NT2/D1 (cell line): ENCODE results near the gene PHC3.

ENCODE experiments used
- DNase-seq: peaks from one replicate; pipeline ENCODE4 v3.0.0-alpha.2; 2011; ENCODE audit warnings: low read depth, low spot score
- H3K27me3 ChIP-seq: 2 replicates; pipeline ENCODE4 v1.6.0; 2011; ENCODE audit warnings: mild to moderate bottlenecking; ENCODE audit not compliant: insufficient read length, insufficient read depth
- H3K36me3 ChIP-seq: 2 replicates; pipeline ENCODE4 v1.6.1; 2011; ENCODE audit warnings: mild to moderate bottlenecking, low read length, mixed read lengths; ENCODE audit not compliant: insufficient read depth, insufficient read length
- H3K4me1 ChIP-seq: 2 replicates; pipeline ENCODE4 v1.5.1; 2011; ENCODE audit not compliant: insufficient read depth, insufficient read length
- H3K4me3 ChIP-seq: 2 replicates; pipeline ENCODE4 v1.5.1; 2011; ENCODE audit warnings: low read depth; ENCODE audit not compliant: insufficient read length
- H3K9ac ChIP-seq: 2 replicates; pipeline ENCODE4 v1.6.0; 2011; ENCODE audit warnings: low read depth; ENCODE audit not compliant: insufficient read length
- H3K9me3 ChIP-seq: 2 replicates; pipeline ENCODE4 v1.5.1; 2011; ENCODE audit warnings: mild to moderate bottlenecking, low read length; ENCODE audit not compliant: insufficient read depth
- SUZ12 ChIP-seq: IDR thresholded peaks from 2 replicates; pipeline ENCODE4 v1.6.1; 2011; ENCODE audit not compliant: insufficient read length, insufficient read depth; ENCODE audit errors: extremely low read depth
- YY1 ChIP-seq: IDR thresholded peaks from 2 replicates; pipeline ENCODE4 v1.6.1; 2011; ENCODE audit not compliant: insufficient read length, insufficient read depth
- ZNF274 ChIP-seq: IDR thresholded peaks from 2 replicates; pipeline ENCODE4 v1.6.1; 2011; ENCODE audit warnings: mild to moderate bottlenecking, low read depth, low read length

The PHC3 gene

DNA sequence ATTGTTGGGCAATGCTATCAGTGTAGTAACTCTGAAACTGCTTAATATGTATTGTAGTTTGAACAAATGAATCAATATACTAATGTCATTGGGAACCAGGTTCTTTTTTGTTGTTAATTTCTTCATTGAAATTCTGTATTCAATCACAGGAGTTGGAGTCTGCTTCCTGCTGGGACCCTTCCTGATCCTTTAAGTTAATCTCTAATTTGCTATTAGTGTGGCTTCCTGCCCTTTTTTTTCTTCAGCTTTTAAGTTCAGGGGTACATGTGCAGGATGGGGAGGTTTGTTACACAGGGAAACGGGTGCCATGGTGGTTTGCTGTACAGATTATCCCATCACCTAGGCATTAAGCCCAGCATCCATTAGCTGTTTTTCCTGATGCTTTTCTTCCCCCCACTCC is 122.1 kb downstream of the PHC3 start:
- Histone ChIP-seq H3K9ac (no peak overlapping the region), H3K36me3 (no peaks in the 10 kb centered on the region), H3K4me1 (no peaks in the 10 kb centered on the region), H3K9me3 (no peaks in the 10 kb centered on the region), H3K4me3 (no peak overlapping the region), H3K27me3 (no peaks in the 10 kb centered on the region)
- DNase-seq: no peak
- TF ChIP-seq SUZ12 (no peak), YY1 (no peak), ZNF274 (no peak)

DNA sequence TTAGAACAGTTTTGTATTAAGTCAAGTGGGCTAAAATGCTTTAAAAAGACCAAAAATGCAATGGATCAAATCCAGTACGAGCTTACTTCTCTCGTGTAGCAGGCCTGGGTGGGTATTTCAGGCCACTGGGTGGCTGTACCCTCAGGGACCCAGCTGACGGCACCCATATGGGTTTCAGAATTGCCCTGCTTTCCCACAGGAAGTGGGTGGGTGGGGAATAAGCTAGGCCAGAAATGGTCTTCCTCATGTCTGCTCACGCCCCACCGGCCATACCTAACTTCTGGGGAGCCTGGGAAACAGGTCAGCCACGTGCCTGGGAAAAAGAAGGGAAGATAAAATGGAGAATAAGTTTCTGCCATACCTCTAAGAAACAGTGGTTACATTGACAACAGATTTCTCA is 123.4 kb downstream of the PHC3 start:
- no peak for DNase-seq
- Histone ChIP-seq H3K27me3 (no peaks in the 10 kb centered on the region), H3K4me3 (no peak overlapping the region), H3K9ac (no peak overlapping the region), H3K36me3 (no peaks in the 10 kb centered on the region), H3K9me3 (no peaks in the 10 kb centered on the region), H3K4me1 (no peaks in the 10 kb centered on the region)
- TF ChIP-seq SUZ12: no peak
- TF ChIP-seq ZNF274: no peak
- TF ChIP-seq YY1: no peak

DNA sequence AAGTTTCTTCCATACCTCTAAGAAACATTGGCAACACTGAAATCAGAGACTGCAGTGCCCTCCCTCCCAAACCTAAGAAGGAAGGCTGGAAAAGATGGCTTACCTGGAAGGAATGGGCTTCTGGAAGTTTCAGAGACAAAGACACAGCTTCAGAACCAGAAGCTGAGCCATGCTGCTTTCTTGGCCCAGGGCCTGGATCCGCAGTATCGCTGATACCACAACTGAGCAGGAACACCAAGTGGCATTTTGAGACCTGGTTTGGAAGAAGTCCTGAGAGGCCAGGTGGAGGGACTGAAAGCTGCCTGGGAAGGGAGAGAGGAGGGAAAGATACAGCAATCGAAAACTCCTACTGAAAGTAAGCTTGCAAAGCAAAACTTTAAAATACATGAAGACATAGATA is 124.0 kb downstream of the PHC3 start:
- H3K4me1 ChIP-seq: no peaks in the 10 kb centered on the region
- no peak for DNase-seq
- TF ChIP-seq YY1 (no peak), ZNF274 (no peak), SUZ12 (no peak)
- no peak overlapping the region for H3K4me3 ChIP-seq
- H3K9me3 ChIP-seq: no peaks in the 10 kb centered on the region
- H3K9ac ChIP-seq: no peak overlapping the region
- no peaks in the 10 kb centered on the region for H3K27me3 ChIP-seq
- no peaks in the 10 kb centered on the region for H3K36me3 ChIP-seq

DNA sequence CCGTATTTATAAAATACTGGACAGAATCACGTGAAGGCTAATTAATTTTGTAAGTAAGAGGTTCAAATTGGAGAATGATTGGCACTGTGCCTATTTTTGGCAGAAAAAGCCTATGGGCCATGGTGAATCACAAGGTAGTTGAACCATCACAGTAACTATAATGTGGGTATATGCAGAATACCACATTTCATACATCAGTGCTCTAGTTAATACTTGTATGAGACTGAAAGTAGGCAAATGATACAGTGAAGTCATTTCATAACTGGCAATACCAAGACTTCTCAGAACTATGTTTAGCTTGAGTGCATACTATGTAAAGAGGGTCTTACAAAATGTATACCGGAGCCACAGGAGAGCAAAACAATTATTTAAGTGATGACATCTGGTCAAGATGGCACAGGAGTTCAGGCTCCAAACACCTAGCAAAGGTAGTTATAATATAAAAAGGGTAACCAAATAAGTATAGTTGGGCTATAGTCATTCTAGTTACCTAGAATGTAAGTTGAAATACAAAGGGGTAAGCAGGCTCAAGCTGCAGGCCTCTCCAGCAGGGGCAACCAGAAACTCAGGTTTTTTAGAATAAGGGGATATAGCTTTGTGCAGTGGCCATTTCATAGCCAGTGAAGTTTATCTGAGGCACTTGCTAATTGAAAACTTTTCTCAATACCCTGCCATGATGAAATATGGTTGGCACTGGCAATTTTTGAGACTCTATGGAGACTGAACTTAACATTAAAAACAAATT is 124.7 kb downstream of the PHC3 start:
- no peak overlapping the region for H3K4me3 ChIP-seq
- no peak for DNase-seq
- TF ChIP-seq ZNF274: no peak
- no peak for TF ChIP-seq SUZ12
- no peak for TF ChIP-seq YY1
- H3K4me1 ChIP-seq: no peaks in the 10 kb centered on the region
- H3K9ac ChIP-seq: no peak overlapping the region
- H3K9me3 ChIP-seq: peaks cover 5% of the 10 kb centered on the region; the same call in 1 of the 2 replicates
- H3K27me3 ChIP-seq: no peaks in the 10 kb centered on the region
- H3K36me3 ChIP-seq: no peaks in the 10 kb centered on the region

DNA sequence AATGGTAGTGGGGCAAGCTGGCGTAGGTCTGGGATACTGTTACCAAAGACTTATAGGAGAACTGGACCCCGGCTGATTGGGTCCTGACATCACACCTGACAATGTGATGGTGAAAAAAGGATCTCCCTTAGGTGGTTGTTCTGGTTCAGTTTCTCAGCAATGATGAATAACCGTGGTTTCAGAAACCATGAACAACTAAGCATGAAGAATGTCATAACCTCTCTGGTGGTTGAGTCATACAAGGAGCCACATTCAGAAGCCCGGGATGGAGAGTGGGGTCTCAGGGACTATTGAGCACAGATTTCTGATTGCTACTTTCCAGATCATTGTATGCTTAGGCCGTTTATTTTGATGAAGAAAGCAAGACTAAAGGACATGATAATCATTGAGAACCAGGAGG is 126.3 kb downstream of the PHC3 start:
- TF ChIP-seq ZNF274: no peak
- TF ChIP-seq YY1: no peak
- TF ChIP-seq SUZ12: no peak
- Histone ChIP-seq H3K4me1 (no peaks in the 10 kb centered on the region), H3K27me3 (no peaks in the 10 kb centered on the region), H3K36me3 (no peaks in the 10 kb centered on the region), H3K9me3 (peaks cover 5% of the 10 kb centered on the region; the same call in 1 of the 2 replicates), H3K9ac (no peak overlapping the region), H3K4me3 (no peak overlapping the region)
- DNase-seq: no peak

DNA sequence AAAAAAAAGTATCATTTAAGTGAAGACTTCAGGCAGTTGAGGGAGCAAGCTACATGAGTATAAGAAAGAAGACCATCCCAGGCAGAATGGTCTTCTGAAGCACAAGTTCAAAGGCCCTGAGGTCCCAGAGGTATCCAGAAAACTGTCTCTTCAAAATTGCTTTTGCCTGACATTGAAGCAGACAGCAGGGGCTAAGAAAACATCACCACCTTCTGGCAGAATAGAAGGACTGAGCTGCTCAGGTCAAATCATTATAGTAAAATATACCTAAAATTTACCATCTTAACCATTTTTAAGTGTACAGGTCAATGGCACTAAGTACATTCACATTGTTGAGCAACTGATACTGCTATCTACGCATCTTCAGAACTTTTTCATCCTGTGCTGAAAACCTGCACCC is 127.3 kb downstream of the PHC3 start:
- no peak overlapping the region for H3K4me3 ChIP-seq
- H3K27me3 ChIP-seq: no peaks in the 10 kb centered on the region
- no peak for DNase-seq
- H3K4me1 ChIP-seq: no peaks in the 10 kb centered on the region
- no peaks in the 10 kb centered on the region for H3K36me3 ChIP-seq
- peaks cover 5% of the 10 kb centered on the region; the same call in 1 of the 2 replicates for H3K9me3 ChIP-seq
- no peak overlapping the region for H3K9ac ChIP-seq
- no peak for TF ChIP-seq SUZ12

DNA sequence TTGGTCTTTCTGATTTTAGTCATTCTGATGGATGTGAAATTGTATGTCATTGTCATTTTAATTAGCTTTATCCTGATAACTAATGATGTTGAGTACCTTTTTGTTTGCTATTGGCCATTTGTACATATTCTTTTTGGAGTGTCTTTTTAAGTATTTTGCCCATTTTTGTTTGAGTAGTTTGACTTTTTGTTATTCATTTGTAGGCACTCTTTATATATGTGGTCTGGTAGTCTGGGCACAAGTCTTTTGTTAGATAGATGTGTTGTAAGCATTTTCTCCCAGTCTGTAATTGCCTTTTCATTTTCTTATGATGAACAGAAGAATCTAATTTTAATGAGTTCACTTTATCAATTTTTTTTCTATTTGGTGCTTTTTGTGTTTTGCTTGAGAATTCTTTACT is 129.1 kb downstream of the PHC3 start:
- Histone ChIP-seq H3K27me3 (no peaks in the 10 kb centered on the region), H3K4me1 (no peaks in the 10 kb centered on the region), H3K9me3 (peaks cover 5% of the 10 kb centered on the region; the same call in 1 of the 2 replicates), H3K4me3 (no peak overlapping the region), H3K36me3 (no peaks in the 10 kb centered on the region), H3K9ac (no peak overlapping the region)
- DNase-seq: no peak
- TF ChIP-seq YY1 (no peak), SUZ12 (no peak), ZNF274 (no peak)

DNA sequence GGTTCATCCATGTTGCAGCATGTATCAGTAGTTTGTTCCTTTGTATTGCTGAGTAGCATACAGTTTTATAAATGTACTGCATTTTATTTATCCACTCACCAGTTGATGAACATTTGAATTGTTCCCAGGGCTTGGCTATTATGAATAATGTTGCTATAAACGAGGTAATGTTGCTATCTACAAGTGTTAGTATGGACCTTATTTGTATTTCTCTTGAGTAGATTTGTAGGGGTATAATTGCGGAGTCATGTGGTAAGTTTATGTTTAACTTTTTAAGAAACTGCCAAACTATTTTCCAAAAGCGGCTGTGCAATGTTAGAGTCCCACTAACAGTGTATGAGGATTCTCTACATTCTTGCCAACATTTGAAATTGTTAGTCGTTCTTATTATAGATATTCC is 130.8 kb downstream of the PHC3 start:
- Histone ChIP-seq H3K27me3 (no peaks in the 10 kb centered on the region), H3K4me1 (peaks cover 6% of the 10 kb centered on the region)

More for the DNA sequence above, 130.8 kb downstream of the PHC3 start:
- Histone ChIP-seq H3K4me3 (no peak overlapping the region), H3K36me3 (no peaks in the 10 kb centered on the region), H3K9me3 (peaks cover 5% of the 10 kb centered on the region; the same call in 1 of the 2 replicates), H3K9ac (no peak overlapping the region)
- DNase-seq: no peak
- TF ChIP-seq ZNF274 (no peak), YY1 (no peak), SUZ12 (no peak)
